GM18520 (cell line): ENCODE results near the gene RTEL1.

Experiments used
- ATAC-seq: cut with Tn5 transposase; IDR thresholded peaks from one replicate; pipeline ENCODE4 v1.9.1; 2021; ENCODE audit not compliant: unreplicated experiment

RTEL1 gene

DNA sequence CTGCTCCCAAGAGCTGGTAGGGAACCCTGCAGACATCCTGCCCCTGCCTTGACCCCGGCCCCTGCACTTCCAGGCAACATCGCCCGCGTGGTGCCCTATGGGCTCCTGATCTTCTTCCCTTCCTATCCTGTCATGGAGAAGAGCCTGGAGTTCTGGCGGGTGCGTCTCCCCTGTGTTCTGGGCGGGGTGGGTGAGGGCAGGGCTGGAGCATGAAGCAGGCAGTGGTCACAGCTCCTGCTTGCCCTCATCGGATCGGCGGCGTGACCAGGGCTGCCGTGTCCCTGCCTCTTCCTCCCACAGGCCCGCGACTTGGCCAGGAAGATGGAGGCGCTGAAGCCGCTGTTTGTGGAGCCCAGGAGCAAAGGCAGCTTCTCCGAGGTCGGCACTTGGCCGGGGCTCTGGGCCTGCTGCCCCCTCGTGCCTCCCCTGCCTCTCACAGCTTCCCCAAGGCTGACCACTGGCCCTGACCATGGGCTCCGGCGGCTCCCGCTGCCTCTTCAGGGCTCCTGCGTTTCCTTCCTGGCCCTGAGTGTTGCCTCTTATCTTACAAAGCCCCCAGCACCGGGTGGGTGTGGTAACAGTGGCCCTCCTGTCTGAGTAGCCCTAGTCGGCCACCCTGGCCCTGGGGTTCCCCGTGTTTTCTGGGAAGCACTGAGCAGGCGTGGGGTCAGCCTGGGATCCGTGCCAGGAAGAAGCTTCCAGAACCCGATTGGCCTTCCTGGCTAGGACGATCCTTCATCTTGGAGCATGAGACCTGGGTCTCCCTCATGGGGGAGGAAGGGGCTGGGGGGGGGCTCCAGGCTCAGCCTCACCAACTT lies 30.3 kb downstream of the RTEL1 start:
- ATAC-seq, result no peak

DNA sequence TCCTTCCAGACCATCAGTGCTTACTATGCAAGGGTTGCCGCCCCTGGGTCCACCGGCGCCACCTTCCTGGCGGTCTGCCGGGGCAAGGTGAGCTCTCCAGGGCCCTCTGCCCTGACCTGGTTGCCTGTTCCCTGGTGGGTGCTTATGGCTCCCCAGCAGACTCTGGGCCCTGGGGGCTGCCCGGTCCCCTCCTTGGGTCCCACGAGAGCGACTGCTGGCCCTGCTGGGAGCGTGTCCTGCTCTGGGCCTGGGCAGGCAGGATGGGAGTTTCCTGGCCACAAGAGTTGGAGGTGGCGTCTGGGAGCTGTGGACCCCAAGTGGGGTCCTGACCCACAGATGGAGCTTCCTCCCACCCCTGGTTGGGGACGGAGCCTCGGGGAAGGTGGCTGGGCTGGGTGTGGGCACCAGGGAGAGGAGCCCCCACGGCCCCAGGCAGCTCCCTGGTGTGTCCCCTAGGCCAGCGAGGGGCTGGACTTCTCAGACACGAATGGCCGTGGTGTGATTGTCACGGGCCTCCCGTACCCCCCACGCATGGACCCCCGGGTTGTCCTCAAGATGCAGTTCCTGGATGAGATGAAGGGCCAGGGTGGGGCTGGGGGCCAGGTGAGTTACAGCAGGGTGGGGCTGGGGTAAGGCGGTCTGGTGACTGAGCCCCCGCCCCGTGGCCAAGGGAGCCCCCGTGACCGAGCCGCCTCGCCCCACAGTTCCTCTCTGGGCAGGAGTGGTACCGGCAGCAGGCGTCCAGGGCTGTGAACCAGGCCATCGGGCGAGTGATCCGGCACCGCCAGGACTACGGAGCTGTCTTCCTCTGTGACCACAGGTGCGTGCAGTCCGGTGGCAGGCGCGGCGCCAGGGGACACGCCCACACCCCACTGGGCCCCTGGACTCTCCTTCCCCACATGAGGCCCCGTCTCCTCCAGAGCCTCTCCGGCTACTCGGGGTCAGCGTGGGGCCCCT lies 31.2 kb downstream of the RTEL1 start:
- ATAC-seq, result no peak

DNA sequence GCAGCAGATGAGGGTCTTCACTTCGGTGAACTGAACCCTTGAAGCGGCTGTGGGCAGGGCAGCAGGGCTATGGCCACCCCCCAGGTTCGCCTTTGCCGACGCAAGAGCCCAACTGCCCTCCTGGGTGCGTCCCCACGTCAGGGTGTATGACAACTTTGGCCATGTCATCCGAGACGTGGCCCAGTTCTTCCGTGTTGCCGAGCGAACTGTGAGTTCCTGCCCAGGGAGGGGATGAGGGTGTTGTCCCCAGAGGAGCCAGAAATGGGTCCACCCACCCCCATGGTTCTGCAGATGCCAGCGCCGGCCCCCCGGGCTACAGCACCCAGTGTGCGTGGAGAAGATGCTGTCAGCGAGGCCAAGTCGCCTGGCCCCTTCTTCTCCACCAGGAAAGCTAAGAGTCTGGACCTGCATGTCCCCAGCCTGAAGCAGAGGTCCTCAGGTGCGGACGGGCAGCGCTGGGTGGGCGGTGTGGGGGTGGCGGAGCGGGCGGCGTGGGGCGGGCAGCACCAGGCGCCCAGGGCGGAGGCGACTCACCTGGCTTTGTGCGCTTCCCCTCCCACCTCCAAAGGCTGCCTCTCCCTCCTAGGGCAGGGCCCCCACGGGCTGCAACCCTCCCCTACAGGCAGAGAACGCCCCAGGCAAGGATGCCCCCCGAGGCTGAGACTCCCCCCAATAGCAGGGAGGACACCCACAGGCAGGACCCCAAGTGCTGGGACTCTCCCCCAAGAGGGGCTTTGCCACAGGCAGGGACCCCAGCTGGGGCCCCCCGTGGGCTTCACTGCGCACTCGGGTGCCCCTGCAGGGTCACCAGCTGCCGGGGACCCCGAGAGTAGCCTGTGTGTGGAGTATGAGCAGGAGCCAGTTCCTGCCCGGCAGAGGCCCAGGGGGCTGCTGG lies 32.1 kb downstream of the RTEL1 start:
- no peak for ATAC-seq

DNA sequence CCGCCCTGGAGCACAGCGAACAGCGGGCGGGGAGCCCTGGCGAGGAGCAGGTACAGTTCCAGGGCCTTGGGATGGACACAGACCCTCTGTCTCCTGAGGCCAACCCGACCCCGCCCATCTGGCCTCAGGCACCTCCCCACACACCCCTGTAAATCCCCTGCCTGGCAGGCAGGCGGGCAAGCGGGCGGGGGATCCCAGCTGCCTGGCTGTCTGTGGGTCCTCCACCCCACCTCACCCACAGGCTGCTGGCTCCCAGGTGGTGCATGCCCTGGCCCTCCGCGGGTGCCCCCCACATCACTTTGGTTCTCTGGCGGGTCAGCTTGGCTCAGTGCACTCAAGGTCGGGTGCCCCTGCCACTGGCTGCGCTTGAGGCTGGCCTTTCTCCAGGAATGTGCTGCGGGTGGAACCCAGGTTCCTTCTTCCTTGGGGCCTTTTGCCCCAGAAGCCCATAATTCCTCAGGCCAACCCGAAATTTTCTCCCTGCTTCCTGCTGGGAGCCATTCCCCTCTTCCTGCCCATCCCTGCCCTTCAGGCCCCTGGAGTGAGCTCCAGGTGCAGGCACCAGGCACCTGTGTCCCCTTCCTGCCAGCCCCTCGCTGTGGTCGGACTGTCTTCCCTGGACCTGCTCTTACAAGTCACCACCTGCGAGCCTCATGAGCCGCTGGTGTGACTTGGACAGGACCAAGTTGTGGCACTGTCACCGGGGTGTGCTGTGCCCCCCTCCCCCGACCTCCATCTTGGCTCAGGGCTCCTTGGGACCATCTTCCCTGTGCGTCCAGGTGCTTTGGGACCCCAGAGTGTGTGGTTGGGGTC lies 33.0 kb downstream of the RTEL1 start:
- ATAC-seq, result no peak

DNA sequence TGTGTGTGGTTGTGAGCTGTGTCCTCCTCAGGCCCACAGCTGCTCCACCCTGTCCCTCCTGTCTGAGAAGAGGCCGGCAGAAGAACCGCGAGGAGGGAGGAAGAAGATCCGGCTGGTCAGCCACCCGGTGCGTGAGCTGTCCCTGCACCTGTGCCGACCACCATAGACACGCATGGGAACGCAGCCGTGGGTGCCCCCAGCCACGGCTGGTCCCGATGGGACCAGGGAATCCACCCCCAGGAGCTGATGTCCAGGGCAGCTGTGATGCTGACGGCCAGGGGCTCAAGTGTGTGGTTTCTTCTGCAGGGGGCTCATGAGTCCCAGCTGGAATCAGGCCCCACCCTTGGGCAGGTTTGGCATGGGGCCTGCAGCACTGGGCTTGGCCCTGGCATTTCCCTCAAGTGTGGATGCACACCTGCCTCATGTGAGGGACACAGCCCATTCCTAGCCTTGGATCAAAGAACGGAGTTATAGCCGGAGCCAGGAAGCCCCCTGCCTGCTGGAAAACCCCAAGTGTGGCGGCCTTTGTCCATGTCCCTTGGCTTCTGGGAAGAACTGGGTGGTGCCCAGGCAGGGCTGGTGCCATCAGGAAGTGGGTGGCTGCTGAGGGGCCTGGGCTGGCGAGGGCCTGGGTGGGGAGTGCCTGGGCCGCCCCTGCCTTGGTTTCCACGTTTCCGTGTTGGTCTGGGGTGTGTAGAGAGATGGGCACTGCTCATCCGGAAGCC lies 33.8 kb downstream of the RTEL1 start:
- no peak for ATAC-seq

DNA sequence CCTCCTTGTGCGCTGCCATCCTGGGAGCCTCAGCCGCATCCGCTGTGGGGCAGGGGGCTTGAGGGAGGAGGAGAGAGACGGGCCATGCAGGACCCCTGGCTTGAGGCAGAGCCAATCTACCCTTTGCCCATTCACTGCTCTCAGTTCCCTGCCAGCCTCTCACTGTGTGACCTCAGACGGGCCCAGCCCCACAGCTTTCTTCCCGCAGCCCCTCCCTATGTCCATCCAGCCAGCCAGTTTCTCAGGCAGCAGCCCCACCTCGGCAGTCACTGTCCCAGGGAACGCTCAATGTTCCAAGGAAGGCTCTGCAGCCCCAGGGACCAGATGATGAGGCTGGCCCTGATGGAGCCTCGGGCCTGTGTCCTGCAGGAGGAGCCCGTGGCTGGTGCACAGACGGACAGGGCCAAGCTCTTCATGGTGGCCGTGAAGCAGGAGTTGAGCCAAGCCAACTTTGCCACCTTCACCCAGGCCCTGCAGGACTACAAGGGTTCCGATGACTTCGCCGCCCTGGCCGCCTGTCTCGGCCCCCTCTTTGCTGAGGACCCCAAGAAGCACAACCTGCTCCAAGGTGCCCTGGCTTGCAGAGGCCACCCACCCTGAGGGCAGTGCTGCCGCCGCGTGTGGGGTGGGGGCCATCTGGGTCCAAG lies 34.4 kb downstream of the RTEL1 start:
- ATAC-seq, result no peak

DNA sequence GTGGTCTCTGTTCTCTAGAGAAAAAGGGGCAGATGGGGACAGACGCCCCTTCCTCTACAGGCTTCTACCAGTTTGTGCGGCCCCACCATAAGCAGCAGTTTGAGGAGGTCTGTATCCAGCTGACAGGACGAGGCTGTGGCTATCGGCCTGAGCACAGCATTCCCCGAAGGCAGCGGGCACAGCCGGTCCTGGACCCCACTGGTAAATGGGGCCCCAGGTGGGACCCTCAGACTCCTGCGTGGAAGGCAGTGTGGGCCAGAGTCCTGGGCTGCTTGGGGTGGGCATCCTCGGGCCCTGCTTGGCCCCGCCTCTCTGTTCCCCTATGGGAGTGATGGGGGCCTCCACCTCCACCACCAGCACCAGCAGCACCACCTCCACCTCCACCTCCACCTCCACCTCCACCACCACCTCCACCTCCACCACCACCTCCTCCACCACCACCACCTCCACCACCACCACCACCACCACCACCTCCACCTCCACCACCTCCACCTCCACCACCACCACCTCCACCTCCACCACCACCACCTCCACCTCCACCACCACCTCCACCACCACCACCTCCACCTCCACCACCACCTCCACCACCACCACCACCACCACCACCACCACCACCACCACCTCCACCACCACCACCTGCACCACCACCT lies 35.1 kb downstream of the RTEL1 start:
- no peak for ATAC-seq

DNA sequence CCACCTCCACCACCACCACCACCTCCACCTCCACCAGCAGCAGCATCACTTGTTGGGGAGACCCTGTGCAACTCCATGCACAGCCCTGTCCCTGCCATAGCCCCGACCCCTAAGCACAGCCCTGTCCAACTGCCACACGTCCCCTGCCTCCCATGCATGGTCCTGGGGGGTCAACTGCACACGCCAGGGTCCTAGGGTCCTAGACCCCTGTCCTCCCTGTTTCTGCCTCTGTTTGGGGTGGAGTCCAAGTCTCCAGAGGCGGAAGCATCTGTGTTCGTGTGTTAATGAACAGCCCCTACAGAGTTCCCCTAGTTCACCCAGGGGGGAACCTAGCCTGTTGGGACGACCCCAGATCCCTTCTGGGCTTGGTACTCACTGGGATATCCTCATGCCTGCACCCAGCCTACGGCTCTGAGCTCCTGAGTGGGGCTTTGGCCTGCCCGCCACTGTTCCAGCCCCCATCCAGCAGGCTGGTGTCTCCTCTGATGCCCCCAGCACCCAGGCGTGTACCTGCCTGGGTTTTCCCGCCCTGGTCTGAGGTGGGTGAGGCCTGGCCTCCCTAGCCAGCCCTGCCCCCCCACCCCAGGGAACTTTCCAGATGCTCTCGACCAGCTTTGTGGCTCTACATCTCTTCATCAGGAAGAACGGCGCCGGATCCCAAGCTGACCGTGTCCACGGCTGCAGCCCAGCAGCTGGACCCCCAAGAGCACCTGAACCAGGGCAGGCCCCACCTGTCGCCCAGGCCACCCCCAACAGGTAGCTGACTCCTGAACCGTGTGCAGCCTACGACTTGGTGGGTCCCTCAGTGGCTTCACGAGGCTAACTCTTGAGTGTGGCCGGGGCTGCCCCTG lies 35.8 kb downstream of the RTEL1 start:
- no peak for ATAC-seq

DNA sequence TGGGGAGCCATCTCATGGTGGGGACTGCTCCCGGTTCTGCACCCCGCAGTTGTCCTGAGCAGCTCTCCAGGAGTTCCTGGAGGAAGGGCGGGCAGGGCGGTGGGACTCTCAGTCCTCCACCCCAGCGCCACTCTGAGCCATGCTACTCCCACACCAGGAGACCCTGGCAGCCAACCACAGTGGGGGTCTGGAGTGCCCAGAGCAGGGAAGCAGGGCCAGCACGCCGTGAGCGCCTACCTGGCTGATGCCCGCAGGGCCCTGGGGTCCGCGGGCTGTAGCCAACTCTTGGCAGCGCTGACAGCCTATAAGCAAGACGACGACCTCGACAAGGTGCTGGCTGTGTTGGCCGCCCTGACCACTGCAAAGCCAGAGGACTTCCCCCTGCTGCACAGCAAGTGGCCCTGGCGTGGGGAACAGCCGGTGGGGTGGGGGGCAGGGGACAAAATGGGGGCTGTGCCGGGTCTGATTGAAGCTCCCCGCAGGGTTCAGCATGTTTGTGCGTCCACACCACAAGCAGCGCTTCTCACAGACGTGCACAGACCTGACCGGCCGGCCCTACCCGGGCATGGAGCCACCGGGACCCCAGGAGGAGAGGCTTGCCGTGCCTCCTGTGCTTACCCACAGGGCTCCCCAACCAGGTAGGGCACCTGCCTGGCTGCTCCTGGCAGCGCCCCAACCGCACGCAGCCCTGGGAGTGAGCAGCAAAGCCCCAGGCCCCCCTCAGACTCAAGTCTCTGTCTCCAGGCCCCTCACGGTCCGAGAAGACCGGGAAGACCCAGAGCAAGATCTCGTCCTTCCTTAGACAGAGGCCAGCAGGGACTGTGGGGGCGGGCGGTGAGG lies 36.7 kb downstream of the RTEL1 start:
- no peak for ATAC-seq

DNA sequence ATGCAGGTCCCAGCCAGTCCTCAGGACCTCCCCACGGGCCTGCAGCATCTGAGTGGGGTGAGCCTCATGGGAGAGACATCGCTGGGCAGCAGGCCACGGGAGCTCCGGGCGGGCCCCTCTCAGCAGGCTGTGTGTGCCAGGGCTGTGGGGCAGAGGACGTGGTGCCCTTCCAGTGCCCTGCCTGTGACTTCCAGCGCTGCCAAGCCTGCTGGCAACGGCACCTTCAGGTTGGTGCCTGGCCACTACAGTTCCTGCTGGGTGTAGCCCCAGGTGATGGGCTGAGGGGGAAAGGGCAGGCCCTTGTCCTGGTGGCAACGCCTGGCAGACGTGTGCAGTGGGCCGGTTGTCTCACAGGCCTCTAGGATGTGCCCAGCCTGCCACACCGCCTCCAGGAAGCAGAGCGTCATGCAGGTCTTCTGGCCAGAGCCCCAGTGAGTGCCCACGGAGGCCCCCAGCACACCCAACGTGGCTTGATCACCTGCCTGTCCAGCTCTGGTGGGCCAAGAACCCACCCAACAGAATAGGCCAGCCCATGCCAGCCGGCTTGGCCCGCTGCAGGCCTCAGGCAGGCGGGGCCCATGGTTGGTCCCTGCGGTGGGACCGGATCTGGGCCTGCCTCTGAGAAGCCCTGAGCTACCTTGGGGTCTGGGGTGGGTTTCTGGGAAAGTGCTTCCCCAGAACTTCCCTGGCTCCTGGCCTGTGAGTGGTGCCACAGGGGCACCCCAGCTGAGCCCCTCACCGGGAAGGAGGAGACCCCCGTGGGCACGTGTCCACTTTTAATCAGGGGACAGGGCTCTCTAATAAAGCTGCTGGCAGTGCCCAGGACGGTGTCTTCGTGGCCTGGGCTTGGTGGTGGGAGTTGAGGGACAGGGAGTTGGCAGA lies 37.6 kb downstream of the RTEL1 start:
- ATAC-seq, result no peak

DNA sequence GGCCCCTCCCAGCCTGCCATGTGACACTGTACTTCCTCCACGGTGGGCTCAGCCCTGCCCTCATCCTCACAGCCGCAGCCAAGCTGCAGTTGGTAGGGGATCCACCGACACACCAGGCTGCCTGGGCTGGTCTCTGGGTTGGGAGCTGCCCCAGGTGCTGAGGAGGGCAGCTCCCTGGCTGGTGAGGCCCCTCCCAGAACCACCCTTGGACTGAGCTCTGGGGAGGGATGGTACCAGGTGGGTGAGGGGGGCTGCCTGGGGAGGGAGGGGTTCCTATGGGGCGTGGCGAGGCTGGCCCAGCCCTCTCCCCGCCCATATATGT lies 38.2 kb downstream of the RTEL1 start:
- no peak for ATAC-seq

DNA sequence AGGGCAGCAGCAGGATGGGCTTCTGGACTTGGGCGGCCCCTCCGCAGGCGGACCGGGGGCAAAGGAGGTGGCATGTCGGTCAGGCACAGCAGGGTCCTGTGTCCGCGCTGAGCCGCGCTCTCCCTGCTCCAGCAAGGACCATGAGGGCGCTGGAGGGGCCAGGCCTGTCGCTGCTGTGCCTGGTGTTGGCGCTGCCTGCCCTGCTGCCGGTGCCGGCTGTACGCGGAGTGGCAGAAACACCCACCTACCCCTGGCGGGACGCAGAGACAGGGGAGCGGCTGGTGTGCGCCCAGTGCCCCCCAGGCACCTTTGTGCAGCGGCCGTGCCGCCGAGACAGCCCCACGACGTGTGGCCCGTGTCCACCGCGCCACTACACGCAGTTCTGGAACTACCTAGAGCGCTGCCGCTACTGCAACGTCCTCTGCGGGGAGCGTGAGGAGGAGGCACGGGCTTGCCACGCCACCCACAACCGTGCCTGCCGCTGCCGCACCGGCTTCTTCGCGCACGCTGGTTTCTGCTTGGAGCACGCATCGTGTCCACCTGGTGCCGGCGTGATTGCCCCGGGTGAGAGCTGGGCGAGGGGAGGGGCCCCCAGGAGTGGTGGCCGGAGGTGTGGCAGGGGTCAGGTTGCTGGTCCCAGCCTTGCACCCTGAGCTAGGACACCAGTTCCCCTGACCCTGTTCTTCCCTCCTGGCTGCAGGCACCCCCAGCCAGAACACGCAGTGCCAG lies 38.7 kb downstream of the RTEL1 start, which contains the start of gene TNFRSF6B:
Gene TNFRSF6B (plus strand): TSS at position 25 of the 729 bp plus-strand sequence. CDS start 116 bp downstream, at position 141.
- ATAC-seq, result no peak

DNA sequence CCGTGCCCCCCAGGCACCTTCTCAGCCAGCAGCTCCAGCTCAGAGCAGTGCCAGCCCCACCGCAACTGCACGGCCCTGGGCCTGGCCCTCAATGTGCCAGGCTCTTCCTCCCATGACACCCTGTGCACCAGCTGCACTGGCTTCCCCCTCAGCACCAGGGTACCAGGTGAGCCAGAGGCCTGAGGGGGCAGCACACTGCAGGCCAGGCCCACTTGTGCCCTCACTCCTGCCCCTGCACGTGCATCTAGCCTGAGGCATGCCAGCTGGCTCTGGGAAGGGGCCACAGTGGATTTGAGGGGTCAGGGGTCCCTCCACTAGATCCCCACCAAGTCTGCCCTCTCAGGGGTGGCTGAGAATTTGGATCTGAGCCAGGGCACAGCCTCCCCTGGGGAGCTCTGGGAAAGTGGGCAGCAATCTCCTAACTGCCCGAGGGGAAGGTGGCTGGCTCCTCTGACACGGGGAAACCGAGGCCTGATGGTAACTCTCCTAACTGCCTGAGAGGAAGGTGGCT lies 39.3 kb downstream of the RTEL1 start:
- no peak for ATAC-seq

DNA sequence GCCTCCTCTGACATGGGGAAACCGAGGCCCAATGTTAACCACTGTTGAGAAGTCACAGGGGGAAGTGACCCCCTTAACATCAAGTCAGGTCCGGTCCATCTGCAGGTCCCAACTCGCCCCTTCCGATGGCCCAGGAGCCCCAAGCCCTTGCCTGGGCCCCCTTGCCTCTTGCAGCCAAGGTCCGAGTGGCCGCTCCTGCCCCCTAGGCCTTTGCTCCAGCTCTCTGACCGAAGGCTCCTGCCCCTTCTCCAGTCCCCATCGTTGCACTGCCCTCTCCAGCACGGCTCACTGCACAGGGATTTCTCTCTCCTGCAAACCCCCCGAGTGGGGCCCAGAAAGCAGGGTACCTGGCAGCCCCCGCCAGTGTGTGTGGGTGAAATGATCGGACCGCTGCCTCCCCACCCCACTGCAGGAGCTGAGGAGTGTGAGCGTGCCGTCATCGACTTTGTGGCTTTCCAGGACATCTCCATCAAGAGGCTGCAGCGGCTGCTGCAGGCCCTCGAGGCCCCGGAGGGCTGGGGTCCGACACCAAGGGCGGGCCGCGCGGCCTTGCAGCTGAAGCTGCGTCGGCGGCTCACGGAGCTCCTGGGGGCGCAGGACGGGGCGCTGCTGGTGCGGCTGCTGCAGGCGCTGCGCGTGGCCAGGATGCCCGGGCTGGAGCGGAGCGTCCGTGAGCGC lies 39.9 kb downstream of the RTEL1 start:
- ATAC-seq, result no peak
